ENCODE data around the gene LYSMD4.

DNA sequence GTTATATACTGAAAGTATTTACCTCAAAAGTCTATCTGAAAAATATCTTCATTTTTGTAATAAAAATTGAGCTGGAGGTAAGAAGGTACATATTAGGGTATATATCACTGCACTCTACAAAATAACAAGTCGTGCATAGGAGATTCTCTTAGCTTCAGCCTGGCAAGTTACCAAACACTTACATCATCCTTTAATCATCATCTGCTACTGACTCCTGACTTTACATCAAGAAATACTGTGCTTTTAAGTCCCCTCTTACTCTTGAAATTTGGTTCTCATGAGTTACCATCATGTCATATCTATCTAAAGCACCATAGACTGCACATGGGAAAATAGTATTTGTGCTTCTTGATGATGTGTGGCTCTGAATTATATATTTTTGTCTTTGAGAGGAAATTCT, 50.8 kb downstream of the LYSMD4 start:
- TF ChIP-seq, protein P1, sequence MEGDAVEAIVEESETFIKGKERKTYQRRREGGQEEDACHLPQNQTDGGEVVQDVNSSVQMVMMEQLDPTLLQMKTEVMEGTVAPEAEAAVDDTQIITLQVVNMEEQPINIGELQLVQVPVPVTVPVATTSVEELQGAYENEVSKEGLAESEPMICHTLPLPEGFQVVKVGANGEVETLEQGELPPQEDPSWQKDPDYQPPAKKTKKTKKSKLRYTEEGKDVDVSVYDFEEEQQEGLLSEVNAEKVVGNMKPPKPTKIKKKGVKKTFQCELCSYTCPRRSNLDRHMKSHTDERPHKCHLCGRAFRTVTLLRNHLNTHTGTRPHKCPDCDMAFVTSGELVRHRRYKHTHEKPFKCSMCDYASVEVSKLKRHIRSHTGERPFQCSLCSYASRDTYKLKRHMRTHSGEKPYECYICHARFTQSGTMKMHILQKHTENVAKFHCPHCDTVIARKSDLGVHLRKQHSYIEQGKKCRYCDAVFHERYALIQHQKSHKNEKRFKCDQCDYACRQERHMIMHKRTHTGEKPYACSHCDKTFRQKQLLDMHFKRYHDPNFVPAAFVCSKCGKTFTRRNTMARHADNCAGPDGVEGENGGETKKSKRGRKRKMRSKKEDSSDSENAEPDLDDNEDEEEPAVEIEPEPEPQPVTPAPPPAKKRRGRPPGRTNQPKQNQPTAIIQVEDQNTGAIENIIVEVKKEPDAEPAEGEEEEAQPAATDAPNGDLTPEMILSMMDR (optimal IDR thresholded peaks at IDR 0.05 in 1 of 3, IDR thresholded peaks at IDR 0.05 in 1 of 3, conservative IDR thresholded peaks at IDR 0.05 in 1 of 3; ENCODE audit: extremely low read depth in 1 of 3, insufficient read depth in 2 of 3, low read length in 3 of 3), result no peak
- no peak for TF ChIP-seq EZH2 (IDR thresholded peaks at IDR 0.05; ENCODE audit: low read length)

All from keratinocyte (primary cell).